GM12878 (cell line): ENCODE measurements around the gene CCDC28A. TPM values are rescaled to one million over a fixed set of nuclear protein-coding genes. Genes with fewer than 3 reads are reported as not detected.

Source experiments
- CEBPB ChIP-seq, 2 experiments: fragments of 150-350 bp in 1 of 2; IDR thresholded peaks; 2 replicates each; pipeline ENCODE4 v1.6.1; 2012 to 2014; ENCODE audit warnings: low read depth in 2 of 2, low read length in 2 of 2, borderline replicate concordance in 1 of 2, inconsistent platforms in 1 of 2
- CREB1 ChIP-seq: IDR thresholded peaks from 2 replicates; pipeline ENCODE4 v1.6.1; 2012; ENCODE audit warnings: low read depth, mild to moderate bottlenecking, inconsistent platforms
- E2F4 ChIP-seq: IDR thresholded peaks from 2 replicates; pipeline ENCODE4 v1.6.1; 2012; ENCODE audit warnings: low read depth, low read length, improper control_type of control experiment
- E4F1 ChIP-seq: fragments of 450-650 bp; IDR thresholded peaks from 2 replicates; pipeline ENCODE4 v1.6.1; 2018; ENCODE audit warnings: borderline replicate concordance, mild to moderate bottlenecking; ENCODE audit not compliant: partially characterized antibody
- HCFC1 ChIP-seq: fragments of 150-350 bp; IDR thresholded peaks from 2 replicates; pipeline ENCODE4 v1.6.1; 2014; ENCODE audit warnings: low read length
- NR2F1 ChIP-seq: fragments of 450-650 bp; conservative IDR thresholded peaks from 2 replicates; pipeline ENCODE4 v1.6.1; 2017; ENCODE audit warnings: mild to moderate bottlenecking
- PBX3 ChIP-seq: IDR thresholded peaks from 2 replicates; pipeline ENCODE4 v1.6.1; 2011; ENCODE audit warnings: mild to moderate bottlenecking, low read depth, low read length, moderate library complexity; ENCODE audit not compliant: insufficient replicate concordance
- PKNOX1 ChIP-seq: fragments of 450-650 bp; IDR thresholded peaks from 2 replicates; pipeline ENCODE4 v1.6.1; 2016; ENCODE audit warnings: mild to moderate bottlenecking
- RB1 ChIP-seq: fragments of 450-650 bp; formaldehyde crosslinking; IDR thresholded peaks from 2 replicates; pipeline ENCODE4 v1.6.1; 2017; ENCODE audit warnings: mild to moderate bottlenecking, borderline replicate concordance
- RFX5 ChIP-seq: IDR thresholded peaks from 2 replicates; pipeline ENCODE4 v1.6.1; 2011; ENCODE audit warnings: low read depth, low read length, improper control_type of control experiment
- SIX5 ChIP-seq: IDR thresholded peaks from 2 replicates; pipeline ENCODE4 v1.6.1; 2011; ENCODE audit warnings: mild to moderate bottlenecking, low read depth, low read length, moderate library complexity; ENCODE audit not compliant: severe bottlenecking
- SP1 ChIP-seq: IDR thresholded peaks from one replicate; pipeline ENCODE4 v1.6.1; 2011; ENCODE audit warnings: low read depth, low read length
- ZNF384 ChIP-seq: IDR thresholded peaks from 2 replicates; pipeline ENCODE4 v1.6.1; 2012; ENCODE audit warnings: low read depth, mild to moderate bottlenecking, low read length, improper control_type of control experiment, borderline replicate concordance
- polyA plus RNA-seq, 11 experiments: library from polyadenylated mRNA; depleted of rRNA in 4 of 11; unstranded in 6 of 11; stranded (reverse) in 5 of 11; fragments of >200 nt; fragmentation: Nextera tagmentation in 4 of 11; fragmentation: Illumina TruSeq in 1 of 11; extraction: Ambion mirVana in 4 of 11; extraction: Trizol in 1 of 11; gene quantifications; 1 replicate in 1 of 11; 2 replicates in 10 of 11; pipeline versions ENCODE4 v1.2.1 to v1.2.3, GENCODE V29; 2011 to 2016; ENCODE audit warnings: inconsistent platforms in 2 of 11, missing spikeins in 2 of 11, low read depth in 1 of 11
- total RNA-seq, 4 experiments: library from RNA; depleted of rRNA in 3 of 4; stranded (reverse); fragments of >200 nt in 3 of 4; fragmentation: Illumina TruSeq in 1 of 4; extraction: Trizol in 1 of 4; gene quantifications; 2 replicates each; pipeline versions ENCODE4 v1.2.1 to v1.2.3, GENCODE V29; 2013 to 2021

CCDC28A gene
- total and polyA plus RNA-seq, 10 of the 15 experiments (the other 5 are each of a cell fraction or from before 2014, with no cell fraction given), result 13.5 to 38.8 (median 19.2) TPM

GRCh38 chr6:138773177-138774091 lies at the start of gene CCDC28A (continued):
- TF ChIP-seq NR2F1, result no peak
- TF ChIP-seq E2F4, result peak; percentile 78
- TF ChIP-seq PKNOX1, result peak; percentile 94
- peak; percentile 87 for TF ChIP-seq HCFC1
- TF ChIP-seq E4F1, result peak; percentile 55
- TF ChIP-seq CREB1, result peak; percentile 93
- peak; percentile 77 for TF ChIP-seq SP1
- peak; percentile 58; the same call in 1 of the 2 replicates for TF ChIP-seq RB1
- TF ChIP-seq PBX3, result peak; percentile 75
- TF ChIP-seq SIX5, result peak; percentile 84
- TF ChIP-seq ZNF384, result no peak
- 0 out of 2 replicates have a peak, but pooled peaks have one; percentile 32 for TF ChIP-seq RFX5
- TF ChIP-seq CEBPB (IDR thresholded peaks at IDR 0.05; ENCODE audit: borderline replicate concordance in 1 of 2, low read depth in 2 of 2, low read length in 2 of 2), result no peak
